ENCODE results near the gene TLE4. TPM values are rescaled to one million over a fixed set of nuclear protein-coding genes. Genes with fewer than 3 reads are reported as not detected.

Gene TLE4
- total RNA-seq, 2 experiments from 2014 or later = 125 to 136 TPM

GRCh38 chr9:79526149-79526672, 45.6 kb upstream of the TLE4 start:
- POLR2A ChIA-PET = interaction anchor here (0.6 kb wide), 1 partner anchor 13 kb away, joined by 3 read pairs; no protein-coding TSS in a partner anchor

GRCh38 chr9:79535534-79535933, 36.2 kb upstream of the TLE4 start:
- Mint-ChIP-seq H3K4me1 (ENCODE audit: low read depth) (no peaks in the 10 kb centered on the region), H3K27ac (no peak overlapping the region), H3K4me3 (no peak overlapping the region), H3K9me3 (peaks cover 7% of the 10 kb centered on the region), H3K36me3 (ENCODE audit: low read depth) (no peaks in the 10 kb centered on the region), H3K27me3 (no peaks in the 10 kb centered on the region)
- Histone ChIP-seq H3K27me3 (ENCODE audit: control insufficient read depth in 1 of 2, insufficient read depth in 2 of 2, low read length in 2 of 2) (no peaks in the 10 kb centered on the region), H3K9me3 (ENCODE audit: control insufficient read depth in 1 of 2, insufficient read depth in 1 of 2, low read length in 2 of 2) (no peaks in the 10 kb centered on the region), H3K4me3 (ENCODE audit: low read length) (no peak overlapping the region), H3K36me3 (ENCODE audit: insufficient read depth, low read length) (no peaks in the 10 kb centered on the region), H3K27ac (ENCODE audit: low read depth in 1 of 2, low read length in 2 of 2) (no peak overlapping the region), H3K4me1 (ENCODE audit: insufficient read depth, low read length) (no peaks in the 10 kb centered on the region)
- ChIA-PET CTCF (no interaction called here), POLR2A (interaction anchor here (0.9 kb wide), 1 partner anchor 9 kb away, joined by 5 read pairs; no protein-coding TSS in a partner anchor)
- DNase-seq = no peak
- no peak for ATAC-seq (ENCODE audit: poor library complexity)
- intact Hi-C loops (cut with DNase I, micrococcal nuclease) = no loop called here
- TF ChIP-seq, protein P1, sequence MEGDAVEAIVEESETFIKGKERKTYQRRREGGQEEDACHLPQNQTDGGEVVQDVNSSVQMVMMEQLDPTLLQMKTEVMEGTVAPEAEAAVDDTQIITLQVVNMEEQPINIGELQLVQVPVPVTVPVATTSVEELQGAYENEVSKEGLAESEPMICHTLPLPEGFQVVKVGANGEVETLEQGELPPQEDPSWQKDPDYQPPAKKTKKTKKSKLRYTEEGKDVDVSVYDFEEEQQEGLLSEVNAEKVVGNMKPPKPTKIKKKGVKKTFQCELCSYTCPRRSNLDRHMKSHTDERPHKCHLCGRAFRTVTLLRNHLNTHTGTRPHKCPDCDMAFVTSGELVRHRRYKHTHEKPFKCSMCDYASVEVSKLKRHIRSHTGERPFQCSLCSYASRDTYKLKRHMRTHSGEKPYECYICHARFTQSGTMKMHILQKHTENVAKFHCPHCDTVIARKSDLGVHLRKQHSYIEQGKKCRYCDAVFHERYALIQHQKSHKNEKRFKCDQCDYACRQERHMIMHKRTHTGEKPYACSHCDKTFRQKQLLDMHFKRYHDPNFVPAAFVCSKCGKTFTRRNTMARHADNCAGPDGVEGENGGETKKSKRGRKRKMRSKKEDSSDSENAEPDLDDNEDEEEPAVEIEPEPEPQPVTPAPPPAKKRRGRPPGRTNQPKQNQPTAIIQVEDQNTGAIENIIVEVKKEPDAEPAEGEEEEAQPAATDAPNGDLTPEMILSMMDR (IDR thresholded peaks at IDR 0.05) = no peak

More at GRCh38 chr9:79526149-79526672, 45.6 kb upstream of the TLE4 start:
- H3K9me3 ChIP-seq (ENCODE audit: control insufficient read depth in 1 of 2, insufficient read depth in 1 of 2, low read length in 2 of 2) = no peaks in the 10 kb centered on the region
- H3K4me3 ChIP-seq (ENCODE audit: low read length) = no peak overlapping the region
- TF ChIP-seq, protein P1 (IDR thresholded peaks at IDR 0.05) = no peak
- no peaks in the 10 kb centered on the region for H3K9me3 Mint-ChIP-seq
- no peak overlapping the region for H3K27ac ChIP-seq (ENCODE audit: low read depth in 1 of 2, low read length in 2 of 2)
- H3K27me3 Mint-ChIP-seq = peaks cover 5% of the 10 kb centered on the region
- H3K4me1 ChIP-seq (ENCODE audit: insufficient read depth, low read length) = no peaks in the 10 kb centered on the region
- H3K36me3 Mint-ChIP-seq (ENCODE audit: low read depth) = no peaks in the 10 kb centered on the region
- no peaks in the 10 kb centered on the region for H3K27me3 ChIP-seq (ENCODE audit: control insufficient read depth in 1 of 2, insufficient read depth in 2 of 2, low read length in 2 of 2)
- H3K27ac Mint-ChIP-seq = no peak overlapping the region
- CTCF ChIA-PET = no interaction called here
- no peak for ATAC-seq (ENCODE audit: poor library complexity)
- intact Hi-C loops (cut with DNase I, micrococcal nuclease) = no loop called here
- no peaks in the 10 kb centered on the region for H3K4me1 Mint-ChIP-seq (ENCODE audit: low read depth)
- H3K36me3 ChIP-seq (ENCODE audit: insufficient read depth, low read length) = no peaks in the 10 kb centered on the region
- H3K4me3 Mint-ChIP-seq = no peak overlapping the region
- no peak for DNase-seq

GRCh38 chr9:79537838-79538237, 33.9 kb upstream of the TLE4 start:
- TF ChIP-seq, protein P1 (IDR thresholded peaks at IDR 0.05) = no peak
- Histone ChIP-seq H3K4me1 (ENCODE audit: insufficient read depth, low read length) (no peaks in the 10 kb centered on the region), H3K27me3 (ENCODE audit: control insufficient read depth in 1 of 2, insufficient read depth in 2 of 2, low read length in 2 of 2) (no peaks in the 10 kb centered on the region), H3K9me3 (ENCODE audit: control insufficient read depth in 1 of 2, insufficient read depth in 1 of 2, low read length in 2 of 2) (no peaks in the 10 kb centered on the region), H3K36me3 (ENCODE audit: insufficient read depth, low read length) (no peaks in the 10 kb centered on the region), H3K4me3 (ENCODE audit: low read length) (no peak overlapping the region), H3K27ac (ENCODE audit: low read depth in 1 of 2, low read length in 2 of 2) (no peak overlapping the region)
- intact Hi-C loops (cut with DNase I, micrococcal nuclease) = no loop called here
- H3K27ac Mint-ChIP-seq = no peak overlapping the region
- DNase-seq = no peak
- peaks cover 7% of the 10 kb centered on the region for H3K9me3 Mint-ChIP-seq
- no peak for ATAC-seq (ENCODE audit: poor library complexity)
- CTCF ChIA-PET = no interaction called here
- peaks cover 2% of the 10 kb centered on the region for H3K4me1 Mint-ChIP-seq (ENCODE audit: low read depth)
- H3K4me3 Mint-ChIP-seq = no peak overlapping the region
- H3K36me3 Mint-ChIP-seq (ENCODE audit: low read depth) = no peaks in the 10 kb centered on the region
- POLR2A ChIA-PET = no interaction called here
- no peaks in the 10 kb centered on the region for H3K27me3 Mint-ChIP-seq

All from CD4-positive, alpha-beta T cell (primary cell).